Measurements from ENCODE around the gene ADCY7. TPM values are rescaled to one million over a fixed set of nuclear protein-coding genes. Genes with fewer than 3 reads are reported as not detected.

The ADCY7 gene
- polyA plus RNA-seq, 3 donors: 3.5 to 10.9 (median 5.3) TPM

- no peak overlapping the region for H3K27ac ChIP-seq (ENCODE audit: low read depth, low read length)
- WGBS, 3 donors: 90 to 92% (median 91%) methylated on average over 30 of the region's 30 CpGs
Measured at GRCh38 chr16:50289950-50290764, 23.8 kb downstream of the ADCY7 start.

- WGBS, 3 donors: 88 to 92% (median 90%) methylated on average over 6 of the region's 6 CpGs
- no peak overlapping the region for H3K27ac ChIP-seq (ENCODE audit: low read depth, low read length)
Measured at GRCh38 chr16:50290856-50291255, 24.5 kb downstream of the ADCY7 start.

- WGBS, 3 donors: 86 to 89% (median 88%) methylated on average over 20 to 26 of the region's 26 CpGs
Measured at GRCh38 chr16:50291719-50292565, 25.6 kb downstream of the ADCY7 start.

GRCh38 chr16:50292566-50292948 is 26.2 kb downstream of the ADCY7 start:
- WGBS, 3 donors: 92 to 99% (median 92%) methylated on average over 12 of the region's 12 CpGs
- no peak overlapping the region for H3K27ac ChIP-seq (ENCODE audit: low read depth, low read length)

More at GRCh38 chr16:50291719-50292565, 25.6 kb downstream of the ADCY7 start:
- no peak overlapping the region for H3K27ac ChIP-seq (ENCODE audit: low read depth, low read length)

- WGBS, 3 donors: 90 to 91% (median 91%) methylated on average over 20 of the region's 20 CpGs
- no peak overlapping the region for H3K27ac ChIP-seq (ENCODE audit: low read depth, low read length)
Measured at GRCh38 chr16:50293041-50293783, 26.9 kb downstream of the ADCY7 start.

GRCh38 chr16:50293994-50294855 is 27.9 kb downstream of the ADCY7 start:
- no peak overlapping the region for H3K27ac ChIP-seq (ENCODE audit: low read depth, low read length)
- 89 to 91% (median 91%) methylated on average over 20 of the region's 20 CpGs for WGBS, 3 donors

GRCh38 chr16:50294955-50295354 is 28.6 kb downstream of the ADCY7 start:
- 81 to 86% (median 84%) methylated on average over 4 of the region's 4 CpGs for WGBS, 3 donors

GRCh38 chr16:50295541-50296132 is 29.3 kb downstream of the ADCY7 start:
- H3K27ac ChIP-seq (ENCODE audit: low read depth, low read length): no peak overlapping the region
- WGBS, 3 donors: 97 to 98% (median 98%) methylated on average over 7 of the region's 7 CpGs

More at GRCh38 chr16:50294955-50295354, 28.6 kb downstream of the ADCY7 start:
- no peak overlapping the region for H3K27ac ChIP-seq (ENCODE audit: low read depth, low read length)

- no peak overlapping the region for H3K27ac ChIP-seq (ENCODE audit: low read depth, low read length)
- 85 to 91% (median 89%) methylated on average over 2 of the region's 2 CpGs for WGBS, 3 donors
Measured at GRCh38 chr16:50296807-50297206, 30.5 kb downstream of the ADCY7 start.

GRCh38 chr16:50297301-50298074 is 31.1 kb downstream of the ADCY7 start:
- H3K27ac ChIP-seq (ENCODE audit: low read depth, low read length): no peak overlapping the region
- WGBS, 3 donors: 66 to 76% (median 72%) methylated on average over 14 to 15 of the region's 15 CpGs

GRCh38 chr16:50298075-50298460 is 31.7 kb downstream of the ADCY7 start:
- no peak overlapping the region for H3K27ac ChIP-seq (ENCODE audit: low read depth, low read length)
- 86 to 96% (median 93%) methylated on average over 7 of the region's 7 CpGs for WGBS, 3 donors

GRCh38 chr16:50298591-50299507 is 32.5 kb downstream of the ADCY7 start:
- WGBS, 3 donors: 88 to 90% (median 89%) methylated on average over 29 of the region's 29 CpGs
- no peak overlapping the region for H3K27ac ChIP-seq (ENCODE audit: low read depth, low read length)

- 86 to 91% (median 90%) methylated on average over 12 of the region's 12 CpGs for WGBS, 3 donors
- no peak overlapping the region for H3K27ac ChIP-seq (ENCODE audit: low read depth, low read length)
Measured at GRCh38 chr16:50299508-50300105, 33.3 kb downstream of the ADCY7 start.

- H3K27ac ChIP-seq (ENCODE audit: low read depth, low read length): no peak overlapping the region
- 87 to 92% (median 88%) methylated on average over 23 of the region's 23 CpGs for WGBS, 3 donors
Measured at GRCh38 chr16:50300942-50301625, 34.7 kb downstream of the ADCY7 start.
